GM12878 (cell line): Measurements from ENCODE around the gene MGAT4C. TPM values are rescaled to one million over a fixed set of nuclear protein-coding genes. Genes with fewer than 3 reads are reported as not detected.

Source experiments
- ATAC-seq: fragments of 200-7000 bp; cut with Tn5 transposase; 3 replicates; pipeline ENCODE4 v1.9.1; 2020; ENCODE audit warnings: mild to moderate bottlenecking, moderate library complexity
- BruUV-seq: library from RNA; stranded (reverse); fragments of 400-500 nt; replicated peaks from 2 replicates; lab custom pipeline; 2021; lab: Mats Ljungman, UMichigan
- CTCF ChIA-PET: fragments of 300-600 bp; sonication (Branson Sonifier 250); formaldehyde crosslinking; extraction: SDS; loops from one replicate; lab custom pipeline; 2021; ENCODE audit warnings: inconsistent platforms; lab: Yijun Ruan, JAX
- POLR2A ChIA-PET: fragments of 350-600 bp; formaldehyde crosslinking; extraction: SDS; loops from one replicate; lab custom pipeline; 2021; ENCODE audit warnings: inconsistent platforms; lab: Charles Lee
- RAD21 ChIA-PET: fragments of 300-600 bp; sonication (Branson Sonifier 250); formaldehyde crosslinking; loops from one replicate; lab custom pipeline; 2023; ENCODE audit warnings: antibody characterized with exemption; ENCODE audit not compliant: unreplicated experiment; lab: Charles Lee
- SMC1A ChIA-PET: fragments of 300-600 bp; sonication (Branson Sonifier 250); formaldehyde crosslinking; loops from one replicate; lab custom pipeline; 2023; ENCODE audit not compliant: unreplicated experiment, uncharacterized antibody; lab: Charles Lee
- DNase-seq: peaks from one replicate; pipeline ENCODE4 v3.0.0-alpha.2; 2011; ENCODE audit warnings: low read depth, low spot score
- FAIRE-seq: peaks from 3 replicates; lab custom pipeline; 2011; peaks lifted over from hg19 to GRCh38; lab: Jason Lieb, UNC
- H2AFZ ChIP-seq: 2 replicates; pipeline ENCODE4 v1.6.0; 2011; ENCODE audit warnings: low read depth, low read length, control low read depth; ENCODE audit not compliant: control insufficient read depth
- H3K27ac ChIP-seq: 2 replicates; pipeline ENCODE4 v1.5.1; 2011; ENCODE audit warnings: control low read depth; ENCODE audit not compliant: control insufficient read depth, insufficient read depth
- H3K27me3 ChIP-seq, 2 experiments: replicated peaks in 1 of 2; 2 replicates each; pipeline versions ENCODE4 v1.6.0 to v1.6.1; 2011; ENCODE audit warnings: low read length in 1 of 2; ENCODE audit not compliant: control insufficient read depth in 2 of 2, insufficient read depth in 2 of 2
- H3K36me3 ChIP-seq, 2 experiments: 2 replicates each; pipeline ENCODE4 v1.5.1; 2011; ENCODE audit warnings: low read length in 1 of 2; ENCODE audit not compliant: control insufficient read depth in 2 of 2, insufficient read depth in 2 of 2
- H3K4me1 ChIP-seq: 2 replicates; pipeline ENCODE4 v1.6.1; 2011; ENCODE audit warnings: mild to moderate bottlenecking, low read length, moderate library complexity, mixed read lengths; ENCODE audit not compliant: control insufficient read depth, insufficient read depth
- H3K4me2 ChIP-seq: 2 replicates; pipeline ENCODE4 v1.6.0; 2011; ENCODE audit warnings: control low read depth; ENCODE audit not compliant: control insufficient read depth, insufficient read depth
- H3K4me3 ChIP-seq: fragments of 200-600 bp; sonication (generic); 2 replicates; pipeline ENCODE4 v1.5.1; 2016
- H3K79me2 ChIP-seq: 2 replicates; pipeline ENCODE4 v1.6.0; 2011; ENCODE audit warnings: low read length; ENCODE audit not compliant: control insufficient read depth, insufficient read depth
- H3K9ac ChIP-seq: 2 replicates; pipeline ENCODE4 v1.8.0; 2011; ENCODE audit warnings: low read length, control low read depth, mixed read lengths; ENCODE audit not compliant: control insufficient read depth, insufficient read depth
- H3K9me3 ChIP-seq: replicated peaks from 3 replicates; pipeline ENCODE4 v1.5.1; 2011; ENCODE audit warnings: mild to moderate bottlenecking, low read length; ENCODE audit not compliant: control insufficient read depth, insufficient read depth
- H4K20me1 ChIP-seq: 2 replicates; pipeline ENCODE4 v1.6.0; 2011; ENCODE audit not compliant: control insufficient read depth, insufficient read depth
- CBFB ChIP-seq: IDR thresholded peaks from 2 replicates; pipeline ENCODE4 v1.6.1; 2016; ENCODE audit warnings: antibody characterized with exemption, low read depth
- CHD1 ChIP-seq: IDR thresholded peaks from 2 replicates; pipeline ENCODE4 v1.6.1; 2012; ENCODE audit warnings: low read depth, low read length, improper control_type of control experiment
- CREM ChIP-seq: IDR thresholded peaks from 2 replicates; pipeline ENCODE4 v1.6.1; 2014; ENCODE audit warnings: antibody characterized with exemption, low read depth
- IRF5 ChIP-seq: fragments of 450-650 bp; IDR thresholded peaks from 2 replicates; pipeline ENCODE4 v1.6.1; 2017; ENCODE audit warnings: borderline replicate concordance
- JUND ChIP-seq: IDR thresholded peaks from 2 replicates; pipeline ENCODE4 v1.6.1; 2012; ENCODE audit warnings: low read depth, mild to moderate bottlenecking, low read length, improper control_type of control experiment, moderate library complexity
- RELB ChIP-seq: fragments of 450-650 bp; IDR thresholded peaks from 2 replicates; pipeline ENCODE4 v1.6.1; 2017; ENCODE audit warnings: low read depth, mild to moderate bottlenecking, moderate library complexity
- SREBF2 ChIP-seq: IDR thresholded peaks from 2 replicates; pipeline ENCODE4 v1.6.1; 2012; ENCODE audit warnings: mild to moderate bottlenecking, low read length
- ZNF24 ChIP-seq: fragments of 450-650 bp; IDR thresholded peaks from 2 replicates; pipeline ENCODE4 v1.6.1; 2017; ENCODE audit warnings: antibody characterized with exemption, mild to moderate bottlenecking
- WGBS: methylation state at CpG from one replicate; pipeline ENCODE4 v1.1.6; 2016; ENCODE audit warnings: low lambda C conversion rate; ENCODE audit not compliant: insufficient replicate concordance, insufficient coverage; ENCODE audit errors: missing lambda C conversion rate; 5-methylcytosine and 5-hydroxymethylcytosine counted together
- in situ Hi-C: fragments of 300-500 bp; cut with MboI; formaldehyde crosslinking; loops from 9 replicates; pipeline ENCODE4 v1.14.3; 2018; ENCODE audit warnings: mixed read lengths
- intact Hi-C: fragments of 100-400 bp; cut with micrococcal nuclease; formaldehyde crosslinking; loops from one replicate; pipeline ENCODE4 v1.14.2; 2022; ENCODE audit not compliant: unreplicated experiment
- polyA plus RNA-seq, 11 experiments: library from polyadenylated mRNA; depleted of rRNA in 4 of 11; unstranded in 6 of 11; stranded (reverse) in 5 of 11; fragments of >200 nt; fragmentation: Nextera tagmentation in 4 of 11; fragmentation: Illumina TruSeq in 1 of 11; extraction: Ambion mirVana in 4 of 11; extraction: Trizol in 1 of 11; gene quantifications; 1 replicate in 1 of 11; 2 replicates in 10 of 11; pipeline versions ENCODE4 v1.2.1 to v1.2.3, GENCODE V29; 2011 to 2016; ENCODE audit warnings: inconsistent platforms in 2 of 11, missing spikeins in 2 of 11, low read depth in 1 of 11
- total RNA-seq, 4 experiments: library from RNA; depleted of rRNA in 3 of 4; stranded (reverse); fragments of >200 nt in 3 of 4; fragmentation: Illumina TruSeq in 1 of 4; extraction: Trizol in 1 of 4; gene quantifications; 2 replicates each; pipeline versions ENCODE4 v1.2.1 to v1.2.3, GENCODE V29; 2013 to 2021

The MGAT4C gene
- total and polyA plus RNA-seq, 10 of the 15 experiments (the other 5 are each of a cell fraction or from before 2014, with no cell fraction given) = not detected

GRCh38 chr12:86172913-86173443 is 83.2 kb downstream of the MGAT4C start:
- Histone ChIP-seq H2AFZ (no peak overlapping the region), H3K4me1 (no peaks in the 10 kb centered on the region), H3K36me3 (no peaks in the 10 kb centered on the region), H3K79me2 (no peaks in the 10 kb centered on the region), H3K4me2 (no peak overlapping the region), H4K20me1 (no peaks in the 10 kb centered on the region), H3K9me3 (no peaks in the 10 kb centered on the region), H3K27ac (no peak overlapping the region), H3K27me3 (no peaks in the 10 kb centered on the region), H3K9ac (no peak overlapping the region), H3K4me3 (no peak overlapping the region)
- DNase-seq (no peak), FAIRE-seq (no peak), ATAC-seq (no peak)
- no TSS peak for BruUV-seq
- ChIA-PET RAD21 (no interaction called here), SMC1A (no interaction called here), POLR2A (no interaction called here), CTCF (interaction anchor here (0.6 kb wide), 1 partner anchor 78 kb away, joined by 4 read pairs; no protein-coding TSS in a partner anchor)
- intact Hi-C loops = no loop called here
- 2% methylated on average over 2 of the region's 2 CpGs for WGBS
- TF ChIP-seq RELB = no peak
- no peak for TF ChIP-seq JUND
- no peak for TF ChIP-seq ZNF24
- no peak for TF ChIP-seq SREBF2
- TF ChIP-seq CBFB = no peak
- no peak for TF ChIP-seq IRF5
- no peak for TF ChIP-seq CREM
- no peak for TF ChIP-seq CHD1
- in situ Hi-C loops = no loop called here
